Lower leg skin (tissue), 3 donors: Measurements from ENCODE around the gene HSPG2.

Source experiments
- POLR2A ChIP-seq, 2 donors: fragments of 450-650 bp; IDR thresholded peaks; one replicate each; pipeline ENCODE4 v1.6.1; 2016 to 2017; ENCODE audit warnings: antibody characterized with exemption in 2 of 2, mild to moderate bottlenecking in 1 of 2, moderate library complexity in 1 of 2
- TF ChIP-seq, protein P1 (sequence below), 3 donors: fragments of 450-650 bp; IDR thresholded peaks; one replicate each; pipeline ENCODE4 v1.5.1; 2016; ENCODE audit warnings: antibody characterized with exemption in 3 of 3, mild to moderate bottlenecking in 3 of 3, moderate library complexity in 2 of 3

DNA sequence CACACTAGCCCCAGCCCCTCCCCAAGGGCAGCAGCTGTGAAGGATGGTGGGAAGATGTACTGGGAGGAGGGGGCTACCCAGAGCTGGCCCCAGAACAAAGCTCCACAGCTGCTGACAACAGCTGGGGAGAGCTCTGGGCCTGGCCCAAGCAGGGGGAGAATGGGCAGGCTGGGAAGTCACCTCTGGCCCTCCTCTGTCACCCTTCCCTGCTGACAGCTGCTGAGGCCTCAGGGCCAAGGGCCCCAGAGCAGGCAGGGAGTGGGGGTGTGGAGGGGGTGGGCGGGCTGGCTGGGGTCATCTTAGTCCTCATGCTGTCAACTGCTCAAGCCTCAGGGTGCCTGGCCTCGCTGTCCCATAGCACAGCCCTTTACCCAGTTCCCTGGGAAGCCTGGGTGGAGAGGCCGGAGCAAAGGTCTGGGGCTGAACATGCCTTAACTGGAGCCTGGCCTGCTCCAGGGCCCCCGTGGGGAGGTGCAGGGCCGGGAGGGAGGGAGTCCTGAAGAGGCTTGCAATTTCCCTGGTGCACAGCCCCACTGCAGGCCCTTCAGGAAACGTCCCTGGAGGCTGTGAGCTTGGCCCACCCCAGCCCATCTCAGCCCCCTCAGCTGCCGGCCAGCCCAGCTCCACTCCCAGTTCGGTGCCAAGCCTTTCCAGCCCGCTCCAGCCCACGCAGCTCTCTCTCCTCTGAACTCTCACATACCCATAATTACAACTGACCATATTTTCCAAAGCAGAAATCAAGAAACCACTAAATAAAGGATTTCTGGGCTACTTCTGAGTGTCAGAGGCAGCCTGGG lies 25.7 kb downstream of the HSPG2 start:
- TF ChIP-seq, protein P1, sequence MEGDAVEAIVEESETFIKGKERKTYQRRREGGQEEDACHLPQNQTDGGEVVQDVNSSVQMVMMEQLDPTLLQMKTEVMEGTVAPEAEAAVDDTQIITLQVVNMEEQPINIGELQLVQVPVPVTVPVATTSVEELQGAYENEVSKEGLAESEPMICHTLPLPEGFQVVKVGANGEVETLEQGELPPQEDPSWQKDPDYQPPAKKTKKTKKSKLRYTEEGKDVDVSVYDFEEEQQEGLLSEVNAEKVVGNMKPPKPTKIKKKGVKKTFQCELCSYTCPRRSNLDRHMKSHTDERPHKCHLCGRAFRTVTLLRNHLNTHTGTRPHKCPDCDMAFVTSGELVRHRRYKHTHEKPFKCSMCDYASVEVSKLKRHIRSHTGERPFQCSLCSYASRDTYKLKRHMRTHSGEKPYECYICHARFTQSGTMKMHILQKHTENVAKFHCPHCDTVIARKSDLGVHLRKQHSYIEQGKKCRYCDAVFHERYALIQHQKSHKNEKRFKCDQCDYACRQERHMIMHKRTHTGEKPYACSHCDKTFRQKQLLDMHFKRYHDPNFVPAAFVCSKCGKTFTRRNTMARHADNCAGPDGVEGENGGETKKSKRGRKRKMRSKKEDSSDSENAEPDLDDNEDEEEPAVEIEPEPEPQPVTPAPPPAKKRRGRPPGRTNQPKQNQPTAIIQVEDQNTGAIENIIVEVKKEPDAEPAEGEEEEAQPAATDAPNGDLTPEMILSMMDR (IDR thresholded peaks at IDR 0.05) = no peak
- no peak for TF ChIP-seq POLR2A (IDR thresholded peaks at IDR 0.05)
